Measurements from ENCODE around the gene OGFRL1. TPM values are rescaled to one million over a fixed set of nuclear protein-coding genes. Genes with fewer than 3 reads are reported as not detected.

OGFRL1 gene
- polyA plus RNA-seq, 1 donor: 9.5 TPM

- Histone ChIP-seq H3K4me3 (ENCODE audit: low read length) (no peak overlapping the region), H3K4me1 (ENCODE audit: control insufficient read depth, insufficient read depth, low read length) (no peaks in the 10 kb centered on the region), H3K36me3 (ENCODE audit: control insufficient read depth, insufficient read depth, low read length) (peaks cover 9% of the 10 kb centered on the region), H3K27ac (ENCODE audit: low read length) (no peak overlapping the region), H3K9me3 (ENCODE audit: control insufficient read depth, low read depth, low read length) (no peaks in the 10 kb centered on the region), H3K27me3 (ENCODE audit: control insufficient read depth, insufficient read depth, low read length) (no peaks in the 10 kb centered on the region)
- DNase-seq: no peak
- 100% methylated on average over 2 of the region's 4 CpGs for WGBS (ENCODE audit: insufficient coverage, low lambda C conversion rate)
Measured at GRCh38 chr6:71300561-71301168, 12.1 kb downstream of the OGFRL1 start.

GRCh38 chr6:71301546-71301945 lies 12.9 kb downstream of the OGFRL1 start:
- H3K27me3 ChIP-seq (ENCODE audit: control insufficient read depth, insufficient read depth, low read length): no peaks in the 10 kb centered on the region
- H3K27ac ChIP-seq (ENCODE audit: low read length): no peak overlapping the region
- no peak for DNase-seq
- no peaks in the 10 kb centered on the region for H3K4me1 ChIP-seq (ENCODE audit: control insufficient read depth, insufficient read depth, low read length)
- H3K9me3 ChIP-seq (ENCODE audit: control insufficient read depth, low read depth, low read length): no peaks in the 10 kb centered on the region
- H3K4me3 ChIP-seq (ENCODE audit: low read length): no peak overlapping the region
- 100% methylated on average over 1 of the region's 7 CpGs for WGBS (ENCODE audit: insufficient coverage, low lambda C conversion rate)
- peaks cover 7% of the 10 kb centered on the region for H3K36me3 ChIP-seq (ENCODE audit: control insufficient read depth, insufficient read depth, low read length)

- 100% methylated on average over 1 of the region's 2 CpGs for WGBS (ENCODE audit: insufficient coverage, low lambda C conversion rate)
Measured at GRCh38 chr6:71309656-71310055, 21.0 kb downstream of the OGFRL1 start.

DNA sequence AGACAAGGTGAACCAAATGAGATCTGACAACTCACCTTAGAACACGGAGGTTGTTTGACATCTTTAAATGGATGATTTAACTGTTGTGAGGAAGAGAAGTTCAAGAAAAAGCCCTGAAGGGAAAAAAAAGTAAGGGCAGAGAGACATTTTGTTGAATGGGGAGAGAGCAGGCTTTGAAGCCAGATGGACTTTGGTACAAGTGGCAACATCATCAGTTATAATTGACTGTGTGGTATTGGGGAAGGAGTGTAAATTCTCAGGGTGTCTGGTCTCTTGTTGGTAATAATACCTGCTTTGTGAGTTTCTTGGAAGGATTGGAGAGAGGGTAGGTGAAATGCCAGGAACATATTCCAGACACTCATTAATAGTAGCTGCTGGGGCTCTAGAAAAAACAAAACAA lies 21.6 kb downstream of the OGFRL1 start:
- no peaks in the 10 kb centered on the region for H3K4me1 ChIP-seq (ENCODE audit: control insufficient read depth, insufficient read depth, low read length)
- DNase-seq: no peak
- no peak overlapping the region for H3K27ac ChIP-seq (ENCODE audit: low read length)
- no peaks in the 10 kb centered on the region for H3K36me3 ChIP-seq (ENCODE audit: control insufficient read depth, insufficient read depth, low read length)
- 56% methylated on average over 1 of the region's 1 CpG for WGBS (ENCODE audit: insufficient coverage, low lambda C conversion rate)
- H3K9me3 ChIP-seq (ENCODE audit: control insufficient read depth, low read depth, low read length): no peaks in the 10 kb centered on the region
- H3K27me3 ChIP-seq (ENCODE audit: control insufficient read depth, insufficient read depth, low read length): no peaks in the 10 kb centered on the region
- H3K4me3 ChIP-seq (ENCODE audit: low read length): no peak overlapping the region

More at GRCh38 chr6:71309656-71310055, 21.0 kb downstream of the OGFRL1 start:
- Histone ChIP-seq H3K9me3 (ENCODE audit: control insufficient read depth, low read depth, low read length) (no peaks in the 10 kb centered on the region), H3K27me3 (ENCODE audit: control insufficient read depth, insufficient read depth, low read length) (no peaks in the 10 kb centered on the region), H3K27ac (ENCODE audit: low read length) (no peak overlapping the region), H3K36me3 (ENCODE audit: control insufficient read depth, insufficient read depth, low read length) (no peaks in the 10 kb centered on the region), H3K4me3 (ENCODE audit: low read length) (no peak overlapping the region), H3K4me1 (ENCODE audit: control insufficient read depth, insufficient read depth, low read length) (no peaks in the 10 kb centered on the region)
- no peak for DNase-seq

DNA sequence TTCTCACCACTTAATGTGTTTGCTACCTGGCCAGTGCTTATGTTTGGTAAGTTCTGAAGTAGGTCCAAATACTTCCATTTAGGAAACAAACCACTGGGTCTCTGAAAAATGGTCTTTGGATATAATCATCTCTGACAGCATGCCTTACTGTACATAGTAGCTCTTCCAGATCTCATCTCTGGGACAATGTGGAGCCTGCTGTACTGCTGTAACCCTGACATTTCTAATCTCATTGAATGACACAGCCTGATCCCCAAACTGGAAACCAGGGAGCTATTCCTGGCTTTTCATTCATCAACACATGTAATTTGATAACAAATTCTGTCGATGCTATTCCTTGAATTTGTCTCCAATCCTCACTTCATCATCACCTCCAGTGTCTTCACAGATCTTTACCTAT lies 23.5 kb downstream of the OGFRL1 start:
- WGBS (ENCODE audit: insufficient coverage, low lambda C conversion rate): 83% methylated on average over 1 of the region's 1 CpG
- H3K9me3 ChIP-seq (ENCODE audit: control insufficient read depth, low read depth, low read length): no peaks in the 10 kb centered on the region
- no peaks in the 10 kb centered on the region for H3K27me3 ChIP-seq (ENCODE audit: control insufficient read depth, insufficient read depth, low read length)

DNA sequence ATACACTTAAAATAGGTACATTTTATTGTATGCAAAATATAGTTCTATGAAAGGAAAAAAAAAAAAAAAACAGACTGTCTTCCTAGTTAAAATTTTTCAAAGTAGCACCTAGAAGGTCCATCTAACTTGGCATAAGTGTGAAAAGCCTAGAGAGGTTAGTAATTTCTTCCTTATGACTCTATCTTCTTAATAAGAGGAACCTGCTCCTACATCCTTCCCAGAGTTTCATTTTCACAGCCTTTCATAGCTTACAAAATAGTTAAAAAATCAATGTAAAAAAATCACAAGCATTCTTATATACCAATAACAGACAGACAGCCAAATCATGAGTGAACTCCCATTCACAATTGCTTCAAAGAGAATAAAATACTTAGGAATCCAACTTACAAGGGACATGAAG lies 28.8 kb downstream of the OGFRL1 start:
- H3K4me1 ChIP-seq (ENCODE audit: control insufficient read depth, insufficient read depth, low read length): no peaks in the 10 kb centered on the region

More for the DNA sequence above, 23.5 kb downstream of the OGFRL1 start:
- Histone ChIP-seq H3K4me3 (ENCODE audit: low read length) (no peak overlapping the region), H3K4me1 (ENCODE audit: control insufficient read depth, insufficient read depth, low read length) (no peaks in the 10 kb centered on the region), H3K36me3 (ENCODE audit: control insufficient read depth, insufficient read depth, low read length) (no peaks in the 10 kb centered on the region), H3K27ac (ENCODE audit: low read length) (no peak overlapping the region)
- no peak for DNase-seq

DNA sequence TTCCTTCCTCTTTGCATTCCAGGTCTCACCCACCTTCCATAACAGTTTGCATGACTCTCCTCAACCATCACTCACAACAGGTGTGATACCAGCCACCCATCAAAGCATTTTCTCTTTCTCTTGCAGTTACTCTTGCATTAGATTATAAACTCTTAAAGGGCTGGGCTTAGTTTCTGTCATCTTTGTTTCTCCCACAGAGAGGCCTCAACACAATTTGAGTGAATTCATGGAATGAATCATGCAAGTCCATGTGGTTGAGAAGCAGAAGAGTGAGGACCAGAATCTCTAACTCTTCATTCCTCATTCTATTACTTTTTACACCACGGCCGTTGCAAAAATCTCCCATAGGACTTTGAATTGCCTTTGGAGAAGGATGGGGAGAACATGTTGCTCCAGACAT lies 31.4 kb downstream of the OGFRL1 start:
- H3K9me3 ChIP-seq (ENCODE audit: control insufficient read depth, low read depth, low read length): no peaks in the 10 kb centered on the region
- no peak overlapping the region for H3K27ac ChIP-seq (ENCODE audit: low read length)
- WGBS (ENCODE audit: insufficient coverage, low lambda C conversion rate): no CpG with 5 or more reads among the region's 2 CpGs
- H3K4me3 ChIP-seq (ENCODE audit: low read length): no peak overlapping the region
- DNase-seq: no peak
- no peaks in the 10 kb centered on the region for H3K36me3 ChIP-seq (ENCODE audit: control insufficient read depth, insufficient read depth, low read length)
- H3K4me1 ChIP-seq (ENCODE audit: control insufficient read depth, insufficient read depth, low read length): no peaks in the 10 kb centered on the region
- H3K27me3 ChIP-seq (ENCODE audit: control insufficient read depth, insufficient read depth, low read length): no peaks in the 10 kb centered on the region

More for the DNA sequence above, 28.8 kb downstream of the OGFRL1 start:
- H3K27me3 ChIP-seq (ENCODE audit: control insufficient read depth, insufficient read depth, low read length): no peaks in the 10 kb centered on the region
- H3K4me3 ChIP-seq (ENCODE audit: low read length): no peak overlapping the region
- H3K9me3 ChIP-seq (ENCODE audit: control insufficient read depth, low read depth, low read length): no peaks in the 10 kb centered on the region
- no peak overlapping the region for H3K27ac ChIP-seq (ENCODE audit: low read length)
- no peaks in the 10 kb centered on the region for H3K36me3 ChIP-seq (ENCODE audit: control insufficient read depth, insufficient read depth, low read length)
- no peak for DNase-seq

DNA sequence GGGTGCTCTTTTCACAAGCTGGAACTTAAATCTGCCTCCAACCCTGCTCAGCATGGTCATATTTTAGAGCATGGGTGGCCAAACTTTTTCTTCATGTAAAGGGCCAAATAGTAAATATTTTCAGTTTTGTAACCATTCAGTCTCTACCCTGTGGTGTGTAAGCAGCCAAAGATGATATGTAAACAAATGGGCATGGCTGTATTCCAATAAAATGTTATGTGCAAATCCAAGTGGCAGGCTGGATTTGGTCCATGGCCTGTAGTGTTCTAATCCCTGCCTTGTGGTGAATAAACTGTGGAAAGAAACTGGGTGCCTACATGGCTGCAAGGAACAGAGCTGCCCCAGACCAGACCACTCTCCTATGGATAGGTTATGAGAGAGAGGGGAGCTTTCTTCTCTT lies 32.7 kb downstream of the OGFRL1 start:
- Histone ChIP-seq H3K27me3 (ENCODE audit: control insufficient read depth, insufficient read depth, low read length) (no peaks in the 10 kb centered on the region), H3K36me3 (ENCODE audit: control insufficient read depth, insufficient read depth, low read length) (no peaks in the 10 kb centered on the region), H3K4me1 (ENCODE audit: control insufficient read depth, insufficient read depth, low read length) (no peaks in the 10 kb centered on the region), H3K4me3 (ENCODE audit: low read length) (no peak overlapping the region), H3K27ac (ENCODE audit: low read length) (no peak overlapping the region), H3K9me3 (ENCODE audit: control insufficient read depth, low read depth, low read length) (no peaks in the 10 kb centered on the region)
- no peak for DNase-seq

- Histone ChIP-seq H3K36me3 (ENCODE audit: control insufficient read depth, insufficient read depth, low read length) (no peaks in the 10 kb centered on the region), H3K9me3 (ENCODE audit: control insufficient read depth, low read depth, low read length) (no peaks in the 10 kb centered on the region), H3K4me3 (ENCODE audit: low read length) (no peak overlapping the region), H3K4me1 (ENCODE audit: control insufficient read depth, insufficient read depth, low read length) (no peaks in the 10 kb centered on the region), H3K27ac (ENCODE audit: low read length) (no peak overlapping the region), H3K27me3 (ENCODE audit: control insufficient read depth, insufficient read depth, low read length) (no peaks in the 10 kb centered on the region)
- DNase-seq: no peak
- WGBS (ENCODE audit: insufficient coverage, low lambda C conversion rate): 87% methylated on average over 3 of the region's 5 CpGs
Measured at GRCh38 chr6:71324194-71324785, 35.7 kb downstream of the OGFRL1 start.

- no peaks in the 10 kb centered on the region for H3K9me3 ChIP-seq (ENCODE audit: control insufficient read depth, low read depth, low read length)
- H3K4me1 ChIP-seq (ENCODE audit: control insufficient read depth, insufficient read depth, low read length): no peaks in the 10 kb centered on the region
- no peak overlapping the region for H3K27ac ChIP-seq (ENCODE audit: low read length)
- no peaks in the 10 kb centered on the region for H3K27me3 ChIP-seq (ENCODE audit: control insufficient read depth, insufficient read depth, low read length)
- no peak overlapping the region for H3K4me3 ChIP-seq (ENCODE audit: low read length)
- no peaks in the 10 kb centered on the region for H3K36me3 ChIP-seq (ENCODE audit: control insufficient read depth, insufficient read depth, low read length)
- no peak for DNase-seq
Measured at GRCh38 chr6:71326611-71327010, 38.0 kb downstream of the OGFRL1 start.

- Histone ChIP-seq H3K9me3 (ENCODE audit: control insufficient read depth, low read depth, low read length) (no peaks in the 10 kb centered on the region), H3K4me3 (ENCODE audit: low read length) (no peak overlapping the region), H3K27ac (ENCODE audit: low read length) (no peak overlapping the region), H3K4me1 (ENCODE audit: control insufficient read depth, insufficient read depth, low read length) (no peaks in the 10 kb centered on the region), H3K36me3 (ENCODE audit: control insufficient read depth, insufficient read depth, low read length) (no peaks in the 10 kb centered on the region), H3K27me3 (ENCODE audit: control insufficient read depth, insufficient read depth, low read length) (no peaks in the 10 kb centered on the region)
- WGBS (ENCODE audit: insufficient coverage, low lambda C conversion rate): 100% methylated on average over 1 of the region's 3 CpGs
- no peak for DNase-seq
Measured at GRCh38 chr6:71330501-71330900, 41.9 kb downstream of the OGFRL1 start.

Measured in large intestine (tissue), 3 donors.